HG03139 (cell line): ENCODE measurements around the gene RABEP1.

ENCODE experiments used
- ATAC-seq: cut with Tn5 transposase; IDR thresholded peaks from one replicate; pipeline ENCODE4 v1.9.1; 2021; ENCODE audit not compliant: unreplicated experiment

Gene RABEP1

DNA sequence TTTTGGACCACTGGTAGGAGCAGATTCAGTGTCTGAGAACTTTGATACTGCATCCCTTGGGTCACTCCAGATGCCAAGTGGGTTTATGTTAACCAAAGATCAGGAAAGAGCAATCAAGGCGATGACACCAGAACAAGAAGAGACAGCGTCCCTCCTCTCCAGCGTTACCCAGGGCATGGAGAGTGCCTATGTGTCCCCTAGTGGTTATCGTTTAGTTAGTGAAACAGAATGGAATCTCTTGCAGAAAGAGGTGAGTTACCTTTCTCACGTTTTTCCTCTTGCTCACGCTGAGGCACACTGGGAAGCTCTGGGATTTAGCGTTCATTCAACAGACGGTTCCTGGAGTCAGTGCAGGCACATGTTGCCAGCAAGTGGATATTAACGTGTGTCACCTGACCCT lies 79.3 kb downstream of the RABEP1 start:
- ATAC-seq: no peak

- no peak for ATAC-seq
These were observed 80.2 kb downstream of the RABEP1 start for GRCh38 chr17:5362162-5362811.

DNA sequence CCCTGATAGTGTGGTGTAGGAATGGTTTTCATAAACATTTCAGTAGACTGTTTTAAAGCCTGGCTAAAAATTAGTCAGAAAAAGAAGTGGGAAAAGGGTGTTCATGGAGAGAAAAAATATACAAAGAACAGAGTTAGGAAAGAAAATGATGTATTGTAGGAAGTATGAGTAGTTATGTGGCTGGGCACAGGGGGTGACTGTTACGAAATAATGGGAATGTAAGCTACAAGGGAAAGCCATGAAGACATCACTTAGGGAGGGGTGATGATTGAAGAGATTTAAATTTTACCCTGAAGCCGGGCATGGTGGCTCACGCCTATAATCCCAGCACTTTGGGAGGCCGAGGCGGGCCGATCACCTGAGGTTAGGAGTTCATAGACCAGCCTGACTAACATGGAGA lies 82.1 kb downstream of the RABEP1 start:
- no peak for ATAC-seq

DNA sequence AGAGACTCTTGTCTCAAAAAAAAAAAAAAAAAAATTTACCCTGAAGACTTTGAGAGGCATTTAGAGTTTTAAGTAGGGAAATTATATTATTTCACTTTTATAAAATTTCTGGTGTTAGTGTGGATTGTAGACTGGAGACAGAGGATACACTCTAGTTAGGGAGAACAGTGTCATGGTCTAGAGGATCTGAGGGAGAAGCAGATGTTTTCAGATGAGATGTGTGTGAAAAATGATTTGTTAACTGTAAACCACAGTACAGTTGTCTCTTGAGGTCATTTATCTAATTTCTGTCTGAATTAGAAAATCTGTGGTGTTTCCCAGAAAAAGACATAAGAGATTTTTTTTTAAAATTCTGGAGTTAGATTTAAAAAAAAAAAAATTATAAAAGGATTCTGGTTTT lies 82.6 kb downstream of the RABEP1 start:
- no peak for ATAC-seq

GRCh38 chr17:5365831-5366230 lies 83.7 kb downstream of the RABEP1 start:
- ATAC-seq: no peak

- no peak for ATAC-seq
These were observed 88.3 kb downstream of the RABEP1 start for GRCh38 chr17:5370411-5370810.

GRCh38 chr17:5373112-5373511 lies 91.0 kb downstream of the RABEP1 start:
- ATAC-seq: no peak

DNA sequence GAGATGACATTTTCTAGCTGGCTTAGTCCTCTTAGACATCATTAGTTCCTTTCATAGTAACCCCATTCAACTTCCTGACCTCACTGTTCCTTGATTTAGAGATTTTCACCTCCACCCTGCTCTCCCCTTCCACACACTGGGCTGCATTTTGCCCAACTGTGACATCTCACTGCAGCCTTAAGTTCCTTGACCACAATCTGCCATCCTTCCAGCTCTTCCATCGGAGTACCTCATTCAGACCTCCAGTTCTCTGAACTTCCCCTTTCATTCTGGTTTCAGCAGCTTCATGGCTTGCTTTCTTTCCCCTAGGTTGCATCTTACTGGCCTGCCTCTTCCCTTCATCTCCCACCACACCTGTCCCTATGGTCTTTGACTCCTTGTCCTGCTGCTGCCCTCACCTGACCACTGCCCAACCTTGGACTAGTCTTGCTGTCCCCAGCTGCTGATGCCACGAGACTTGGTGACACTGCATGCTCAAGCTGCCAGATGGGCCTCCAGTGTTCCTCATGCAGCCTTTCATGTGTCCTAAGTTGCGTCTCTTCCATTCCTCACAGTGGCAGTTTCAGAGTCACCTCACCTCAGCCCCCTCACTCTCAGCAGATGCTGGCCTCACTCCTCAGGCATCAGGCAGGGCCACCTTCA lies 96.6 kb downstream of the RABEP1 start:
- no peak for ATAC-seq

GRCh38 chr17:5379351-5380107 lies 97.4 kb downstream of the RABEP1 start:
- no peak for ATAC-seq

- no peak for ATAC-seq
These were observed 98.5 kb downstream of the RABEP1 start for GRCh38 chr17:5380491-5381135.

GRCh38 chr17:5381542-5381941 lies 99.5 kb downstream of the RABEP1 start:
- ATAC-seq: no peak

GRCh38 chr17:5391678-5392077 lies 109.6 kb downstream of the RABEP1 start:
- ATAC-seq: no peak

DNA sequence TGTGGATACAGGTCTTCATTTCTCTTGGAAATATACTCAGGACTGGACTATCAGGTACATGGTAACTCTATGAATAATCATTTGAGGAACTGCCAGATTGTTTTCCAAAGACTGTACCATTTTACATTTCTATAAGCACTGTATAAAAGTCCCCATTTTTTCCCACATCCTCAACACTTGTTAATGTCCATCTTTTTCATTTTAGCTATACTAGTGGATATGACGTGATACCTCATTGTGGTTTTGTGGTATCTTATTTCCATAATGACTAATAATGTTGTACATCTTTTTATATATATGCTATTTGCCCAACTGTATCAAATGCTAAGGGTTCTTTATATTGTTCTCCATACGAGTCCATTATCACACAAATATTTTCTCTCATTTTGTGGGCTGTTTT lies 114.5 kb downstream of the RABEP1 start:
- ATAC-seq: no peak

DNA sequence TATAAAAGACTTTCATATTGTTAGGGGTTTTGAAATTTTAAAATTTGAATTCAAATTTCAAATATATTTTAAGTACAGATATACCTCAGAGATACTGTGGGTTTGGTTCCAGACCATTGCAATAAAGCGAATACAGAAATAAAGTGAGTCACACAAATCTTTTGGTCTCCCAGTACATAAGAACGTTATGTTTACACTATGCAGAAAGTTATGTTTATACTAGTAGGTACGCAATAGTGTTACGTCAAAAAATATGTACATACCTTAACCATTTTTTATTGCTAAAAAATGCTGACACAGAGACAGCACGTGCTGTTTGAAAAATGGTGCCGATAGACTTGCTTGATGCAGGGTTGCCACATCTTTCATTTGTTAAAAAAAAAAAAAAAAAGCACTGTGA lies 117.7 kb downstream of the RABEP1 start:
- ATAC-seq: no peak

- ATAC-seq: no peak
These were observed 123.3 kb downstream of the RABEP1 start for GRCh38 chr17:5405400-5405799.

GRCh38 chr17:5408186-5408585 lies 126.1 kb downstream of the RABEP1 start:
- ATAC-seq: no peak

DNA sequence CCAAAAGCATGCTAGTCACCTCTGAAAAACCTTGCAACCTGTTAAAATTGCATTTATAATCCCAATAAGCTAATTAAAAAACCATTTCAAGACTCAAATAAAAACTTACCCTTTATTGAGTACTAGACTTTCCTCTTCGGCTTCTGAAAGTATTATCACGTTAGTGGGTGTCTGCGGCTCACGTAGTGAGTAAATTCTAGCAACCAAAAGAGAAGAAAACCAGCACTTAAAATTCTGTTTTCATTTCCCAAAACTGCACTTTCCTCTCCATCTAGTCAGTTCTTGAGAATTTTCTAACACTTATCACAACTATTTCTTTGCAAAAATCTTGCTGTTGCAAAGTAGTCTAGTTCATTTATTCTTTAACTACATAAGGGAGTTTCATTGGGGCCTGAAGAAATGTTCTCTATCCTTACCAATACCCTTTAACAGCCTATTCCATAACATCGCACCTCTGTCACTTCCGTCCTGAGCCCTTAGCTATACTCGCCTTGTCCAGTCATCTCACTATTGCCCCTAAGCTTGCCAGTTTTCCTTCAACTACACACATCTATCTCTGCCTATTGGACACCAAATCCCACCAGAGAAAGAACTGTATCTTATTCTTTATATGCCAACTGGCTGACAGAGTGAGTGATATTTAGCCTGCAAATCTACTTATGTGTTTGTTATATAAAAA lies 128.6 kb downstream of the RABEP1 start:
- ATAC-seq: no peak

DNA sequence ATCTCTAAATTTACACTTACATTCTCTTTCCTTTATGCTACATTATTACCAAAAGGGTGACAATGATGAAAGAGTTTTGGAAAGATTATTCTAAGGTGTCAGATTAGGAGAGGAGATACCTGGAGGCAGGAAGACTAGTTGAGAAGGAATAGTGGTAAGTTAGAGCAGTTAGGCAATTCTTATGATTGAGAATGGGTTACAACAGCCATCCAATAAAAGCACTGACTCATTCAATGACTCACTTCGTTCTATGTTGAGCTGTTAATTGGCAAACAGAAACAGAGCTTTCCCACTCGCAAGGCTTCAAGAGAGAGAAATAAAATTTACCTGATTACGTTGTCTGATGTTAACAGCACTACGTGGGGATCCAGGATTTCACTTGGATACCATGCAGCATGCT lies 131.6 kb downstream of the RABEP1 start:
- ATAC-seq: no peak

- no peak for ATAC-seq
These were observed 134.8 kb downstream of the RABEP1 start for GRCh38 chr17:5416901-5417300.

- ATAC-seq: peak; percentile 30
These were observed 136.8 kb downstream of the RABEP1 start for GRCh38 chr17:5418858-5419355.

- peak; percentile 79 for ATAC-seq
These were observed 137.4 kb downstream of the RABEP1 start, which contains the start of gene NUP88 for GRCh38 chr17:5419356-5419958. Gene NUP88 (minus strand): TSS chr17:5419662. CDS start chr17:5419650, 12 bp downstream.
